GM12878 (cell line): ENCODE data around the gene CDC5L.

ENCODE experiments used
- BHLHE40 ChIP-seq, 2 experiments: fragments of 450-650 bp in 1 of 2; IDR thresholded peaks; 2 replicates each; pipeline ENCODE4 v1.6.1; 2011 to 2017; ENCODE audit warnings: low read depth in 2 of 2, borderline replicate concordance in 1 of 2, improper control_type of control experiment in 1 of 2, low read length in 1 of 2, mild to moderate bottlenecking in 1 of 2
- EZH2 ChIP-seq: IDR thresholded peaks from 2 replicates; pipeline ENCODE4 v1.6.1; 2012; ENCODE audit warnings: low read depth, mild to moderate bottlenecking, control low read depth, inconsistent platforms, low read length, borderline replicate concordance; ENCODE audit not compliant: control insufficient read depth
- FOXK2 ChIP-seq: fragments of 450-650 bp; IDR thresholded peaks from 2 replicates; pipeline ENCODE4 v1.6.1; 2017; ENCODE audit warnings: mild to moderate bottlenecking, moderate library complexity
- HCFC1 ChIP-seq: fragments of 150-350 bp; IDR thresholded peaks from 2 replicates; pipeline ENCODE4 v1.6.1; 2014; ENCODE audit warnings: low read length
- IKZF1 ChIP-seq: fragments of 450-650 bp; conservative IDR thresholded peaks from 2 replicates; pipeline ENCODE4 v1.6.1; 2017; ENCODE audit warnings: antibody characterized with exemption, mild to moderate bottlenecking
- POLR2AphosphoS5 ChIP-seq: IDR thresholded peaks from 2 replicates; pipeline ENCODE4 v1.6.1; 2011; ENCODE audit warnings: mild to moderate bottlenecking, low read length, inconsistent platforms
- RFX5 ChIP-seq: IDR thresholded peaks from 2 replicates; pipeline ENCODE4 v1.6.1; 2011; ENCODE audit warnings: low read depth, low read length, improper control_type of control experiment
- SUZ12 ChIP-seq: fragments of 200-600 bp; sonication (generic); IDR thresholded peaks from one replicate; pipeline ENCODE4 v1.6.1; 2018; ENCODE audit warnings: antibody characterized with exemption, mild to moderate bottlenecking; ENCODE audit not compliant: unreplicated experiment
- TF ChIP-seq, protein P1 (sequence below), 3 experiments: IDR thresholded peaks in 2 of 3; conservative IDR thresholded peaks in 1 of 3; 2 replicates each; pipeline ENCODE4 v1.5.1; 2011; ENCODE audit warnings: low read depth in 3 of 3, low read length in 3 of 3, mild to moderate bottlenecking in 3 of 3, control low read depth in 2 of 3, moderate library complexity in 2 of 3, inconsistent platforms in 1 of 3, mixed read lengths in 1 of 3; ENCODE audit not compliant: control insufficient read depth in 2 of 3, insufficient read depth in 1 of 3; ENCODE audit errors: extremely low read depth in 1 of 3
- TF ChIP-seq, protein P2 (sequence below): fragments of 450-650 bp; IDR thresholded peaks from 2 replicates; pipeline ENCODE4 v1.6.1; 2017; ENCODE audit warnings: borderline replicate concordance
- TF ChIP-seq, protein P3 (sequence below): IDR thresholded peaks from 2 replicates; pipeline ENCODE4 v1.6.1; 2012; ENCODE audit warnings: low read depth, low read length, improper control_type of control experiment
- TF ChIP-seq, protein P4 (sequence below): fragments of 450-650 bp; IDR thresholded peaks from 2 replicates; pipeline ENCODE4 v1.6.1; 2017; ENCODE audit warnings: mild to moderate bottlenecking

DNA sequence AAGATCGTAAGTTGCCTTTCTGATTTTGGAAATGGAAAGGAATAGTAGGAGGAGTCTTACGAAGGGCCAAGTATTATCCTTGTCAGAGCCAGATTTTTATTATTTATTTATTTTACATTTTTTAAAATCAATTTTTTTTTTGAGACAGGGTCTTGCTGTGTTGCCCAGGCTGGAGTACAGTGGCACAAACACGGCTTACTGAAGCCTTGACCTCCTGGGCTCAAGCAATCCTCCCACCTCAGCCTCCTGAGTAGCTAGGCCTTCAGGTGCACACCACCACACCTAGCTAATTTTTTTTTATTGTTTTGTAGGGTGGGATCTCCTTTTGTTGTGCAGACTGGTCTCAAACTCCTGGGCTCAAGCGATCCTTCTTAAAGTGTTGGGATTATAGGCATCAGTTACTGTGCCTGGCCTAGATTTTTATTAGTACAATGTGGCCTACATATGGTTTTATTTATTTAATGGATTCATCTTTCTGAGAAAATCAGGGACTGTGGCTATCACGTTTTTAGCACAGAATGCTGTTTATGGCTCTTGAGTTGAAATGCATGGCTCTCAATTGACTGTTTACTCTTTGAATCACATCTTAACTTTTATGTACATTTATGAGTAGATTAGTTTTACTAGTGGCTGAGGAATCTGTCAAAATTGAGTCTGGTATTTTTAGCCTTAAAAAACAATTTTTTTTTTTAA lies 16.7 kb downstream of the CDC5L start:
- TF ChIP-seq IKZF1 = no peak
- no peak for TF ChIP-seq FOXK2
- TF ChIP-seq SUZ12 = no peak
- TF ChIP-seq, protein P1, sequence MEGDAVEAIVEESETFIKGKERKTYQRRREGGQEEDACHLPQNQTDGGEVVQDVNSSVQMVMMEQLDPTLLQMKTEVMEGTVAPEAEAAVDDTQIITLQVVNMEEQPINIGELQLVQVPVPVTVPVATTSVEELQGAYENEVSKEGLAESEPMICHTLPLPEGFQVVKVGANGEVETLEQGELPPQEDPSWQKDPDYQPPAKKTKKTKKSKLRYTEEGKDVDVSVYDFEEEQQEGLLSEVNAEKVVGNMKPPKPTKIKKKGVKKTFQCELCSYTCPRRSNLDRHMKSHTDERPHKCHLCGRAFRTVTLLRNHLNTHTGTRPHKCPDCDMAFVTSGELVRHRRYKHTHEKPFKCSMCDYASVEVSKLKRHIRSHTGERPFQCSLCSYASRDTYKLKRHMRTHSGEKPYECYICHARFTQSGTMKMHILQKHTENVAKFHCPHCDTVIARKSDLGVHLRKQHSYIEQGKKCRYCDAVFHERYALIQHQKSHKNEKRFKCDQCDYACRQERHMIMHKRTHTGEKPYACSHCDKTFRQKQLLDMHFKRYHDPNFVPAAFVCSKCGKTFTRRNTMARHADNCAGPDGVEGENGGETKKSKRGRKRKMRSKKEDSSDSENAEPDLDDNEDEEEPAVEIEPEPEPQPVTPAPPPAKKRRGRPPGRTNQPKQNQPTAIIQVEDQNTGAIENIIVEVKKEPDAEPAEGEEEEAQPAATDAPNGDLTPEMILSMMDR (IDR thresholded peaks at IDR 0.05 in 2 of 3, conservative IDR thresholded peaks at IDR 0.05 in 1 of 3; ENCODE audit: control insufficient read depth in 2 of 3, extremely low read depth in 1 of 3, insufficient read depth in 1 of 3, low read depth in 3 of 3, low read length in 3 of 3) = no peak
- TF ChIP-seq BHLHE40 (IDR thresholded peaks at IDR 0.05; ENCODE audit: borderline replicate concordance in 1 of 2, low read depth in 2 of 2, low read length in 1 of 2) = no peak
- TF ChIP-seq EZH2 = no peak
- TF ChIP-seq, protein P2, sequence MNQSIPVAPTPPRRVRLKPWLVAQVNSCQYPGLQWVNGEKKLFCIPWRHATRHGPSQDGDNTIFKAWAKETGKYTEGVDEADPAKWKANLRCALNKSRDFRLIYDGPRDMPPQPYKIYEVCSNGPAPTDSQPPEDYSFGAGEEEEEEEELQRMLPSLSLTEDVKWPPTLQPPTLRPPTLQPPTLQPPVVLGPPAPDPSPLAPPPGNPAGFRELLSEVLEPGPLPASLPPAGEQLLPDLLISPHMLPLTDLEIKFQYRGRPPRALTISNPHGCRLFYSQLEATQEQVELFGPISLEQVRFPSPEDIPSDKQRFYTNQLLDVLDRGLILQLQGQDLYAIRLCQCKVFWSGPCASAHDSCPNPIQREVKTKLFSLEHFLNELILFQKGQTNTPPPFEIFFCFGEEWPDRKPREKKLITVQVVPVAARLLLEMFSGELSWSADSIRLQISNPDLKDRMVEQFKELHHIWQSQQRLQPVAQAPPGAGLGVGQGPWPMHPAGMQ = no peak
- no peak for TF ChIP-seq HCFC1
- TF ChIP-seq, protein P3, sequence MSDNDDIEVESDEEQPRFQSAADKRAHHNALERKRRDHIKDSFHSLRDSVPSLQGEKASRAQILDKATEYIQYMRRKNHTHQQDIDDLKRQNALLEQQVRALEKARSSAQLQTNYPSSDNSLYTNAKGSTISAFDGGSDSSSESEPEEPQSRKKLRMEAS = no peak
- TF ChIP-seq RFX5 = no peak
- no peak for TF ChIP-seq POLR2AphosphoS5
- TF ChIP-seq, protein P4, sequence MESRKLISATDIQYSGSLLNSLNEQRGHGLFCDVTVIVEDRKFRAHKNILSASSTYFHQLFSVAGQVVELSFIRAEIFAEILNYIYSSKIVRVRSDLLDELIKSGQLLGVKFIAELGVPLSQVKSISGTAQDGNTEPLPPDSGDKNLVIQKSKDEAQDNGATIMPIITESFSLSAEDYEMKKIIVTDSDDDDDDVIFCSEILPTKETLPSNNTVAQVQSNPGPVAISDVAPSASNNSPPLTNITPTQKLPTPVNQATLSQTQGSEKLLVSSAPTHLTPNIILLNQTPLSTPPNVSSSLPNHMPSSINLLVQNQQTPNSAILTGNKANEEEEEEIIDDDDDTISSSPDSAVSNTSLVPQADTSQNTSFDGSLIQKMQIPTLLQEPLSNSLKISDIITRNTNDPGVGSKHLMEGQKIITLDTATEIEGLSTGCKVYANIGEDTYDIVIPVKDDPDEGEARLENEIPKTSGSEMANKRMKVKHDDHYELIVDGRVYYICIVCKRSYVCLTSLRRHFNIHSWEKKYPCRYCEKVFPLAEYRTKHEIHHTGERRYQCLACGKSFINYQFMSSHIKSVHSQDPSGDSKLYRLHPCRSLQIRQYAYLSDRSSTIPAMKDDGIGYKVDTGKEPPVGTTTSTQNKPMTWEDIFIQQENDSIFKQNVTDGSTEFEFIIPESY = no peak
